Body of pancreas (tissue), 4 donors: ENCODE results near the gene ATF6B. TPM values are rescaled to one million over a fixed set of nuclear protein-coding genes. Genes with fewer than 3 reads are reported as not detected.

Experiments used
- ATAC-seq: fragments of 150-250 bp; one replicate; pipeline ENCODE4 v1.9.1; 2016
- DNase-seq, 4 donors: peaks; one replicate each; pipeline ENCODE4 v3.0.0-alpha.2; 2019
- H3K27ac ChIP-seq, 4 donors: fragments of 200-600 bp; sonication (generic); 1 replicate in 3 of 4; 2 replicates in 1 of 4; pipeline versions ENCODE4 v1.5.1 to v1.6.1; 2016 to 2019; ENCODE audit warnings: mild to moderate bottlenecking in 1 of 4, mixed read lengths in 1 of 4, moderate library complexity in 1 of 4
- H3K27me3 ChIP-seq, 2 donors: fragments of 200-600 bp; sonication (generic); one replicate each; pipeline ENCODE4 v1.6.0; 2016; ENCODE audit warnings: mild to moderate bottlenecking in 1 of 2
- H3K36me3 ChIP-seq, 2 donors: fragments of 200-600 bp; sonication (generic); replicated peaks in 1 of 2; 2 replicates each; pipeline ENCODE4 v1.5.1; 2016; ENCODE audit warnings: low read depth in 2 of 2; ENCODE audit not compliant: insufficient read depth in 1 of 2
- H3K4me1 ChIP-seq: fragments of 200-600 bp; sonication (generic); one replicate; pipeline ENCODE4 v1.6.0; 2016
- H3K4me3 ChIP-seq, 2 donors: fragments of 200-600 bp; sonication (generic); 1 replicate in 1 of 2; 2 replicates in 1 of 2; pipeline ENCODE4 v1.5.1; 2016 to 2019
- H3K9me3 ChIP-seq, 3 donors: fragments of 200-600 bp; sonication (generic); 1 replicate in 2 of 3; 2 replicates in 1 of 3; pipeline ENCODE4 v1.5.1; 2016
- CTCF ChIP-seq, 7 experiments: fragments of 450-650 bp in 4 of 7; fragments of 200-600 bp in 3 of 7; sonication (generic) in 3 of 7; IDR thresholded peaks; one replicate each; pipeline ENCODE4 v1.5.1; 2016 to 2019; ENCODE audit warnings: antibody characterized with exemption in 7 of 7
- POLR2A ChIP-seq, 3 donors: fragments of 450-650 bp; IDR thresholded peaks; one replicate each; pipeline ENCODE4 v1.6.1; 2016; ENCODE audit warnings: antibody characterized with exemption in 3 of 3, mild to moderate bottlenecking in 2 of 3
- WGBS, 2 donors: methylation state at CpG; one replicate each; pipeline ENCODE4 v1.1.5; 2017; 5-methylcytosine and 5-hydroxymethylcytosine counted together
- intact Hi-C: fragments of 100-400 bp; cut with DNase I; formaldehyde crosslinking; loops from one replicate; pipeline ENCODE4 v1.15.1; 2023
- total RNA-seq, 2 donors: library from RNA; depleted of rRNA; stranded (reverse); fragments of >200 nt; gene quantifications; one replicate each; pipeline ENCODE4 v1.1.0, GENCODE V29; 2016

The ATF6B gene
- total RNA-seq, 2 donors from 2014 or later, result 26.5 to 32.3 TPM

- TF ChIP-seq POLR2A (IDR thresholded peaks at IDR 0.05), result no peak
- no peak for TF ChIP-seq CTCF (IDR thresholded peaks at IDR 0.05)
- Histone ChIP-seq H3K27me3 (no peaks in the 10 kb centered on the region), H3K36me3 (peaks cover 0 to 29% of the 10 kb centered on the region in 2 donors), H3K4me1 (peaks cover 18% of the 10 kb centered on the region), H3K9me3 (no peaks in the 10 kb centered on the region), H3K4me3 (no peak overlapping the region), H3K27ac (no peak overlapping the region)
- intact Hi-C loops, result loop anchor here (5.0 kb wide), 1 partner anchor 40 kb away; no protein-coding TSS in a partner anchor
- DNase-seq (no peak), ATAC-seq (no peak)
- WGBS, 2 donors, result 83 to 96% methylated on average over 8 to 9 of the region's 9 CpGs
These were observed 10.6 kb downstream of the ATF6B start for GRCh38 chr6:32117461-32117860.

GRCh38 chr6:32116674-32117073 is 11.4 kb downstream of the ATF6B start:
- H3K27me3 ChIP-seq, result no peaks in the 10 kb centered on the region
- peak in 3 of 7 experiments; percentile 8 to 15 (median 14) for TF ChIP-seq CTCF (IDR thresholded peaks at IDR 0.05)
- TF ChIP-seq POLR2A (IDR thresholded peaks at IDR 0.05), result no peak
- H3K36me3 ChIP-seq, result peaks cover 0 to 29% of the 10 kb centered on the region in 2 donors
- ATAC-seq, result no peak
- WGBS, 2 donors, result 91% methylated on average over 7 of the region's 7 CpGs
- no peak overlapping the region for H3K4me3 ChIP-seq
- intact Hi-C loops, result loop anchor here (5.0 kb wide), 1 partner anchor 41 kb away; no protein-coding TSS in a partner anchor
- no peak for DNase-seq
- H3K4me1 ChIP-seq, result peaks cover 18% of the 10 kb centered on the region
- H3K9me3 ChIP-seq, result no peaks in the 10 kb centered on the region
- H3K27ac ChIP-seq, result no peak overlapping the region

- no peaks in the 10 kb centered on the region for H3K9me3 ChIP-seq
- H3K4me3 ChIP-seq, result no peak overlapping the region
- intact Hi-C loops, result loop anchor here (5.0 kb wide), 1 partner anchor 42 kb away; no protein-coding TSS in a partner anchor
- no peak overlapping the region for H3K27ac ChIP-seq
- no peaks in the 10 kb centered on the region for H3K27me3 ChIP-seq
- ATAC-seq (no peak), DNase-seq (no peak)
- peaks cover 20% of the 10 kb centered on the region for H3K4me1 ChIP-seq
- H3K36me3 ChIP-seq, result peaks cover 0 to 20% of the 10 kb centered on the region in 2 donors
- 91 to 96% methylated on average over 5 to 6 of the region's 6 CpGs for WGBS, 2 donors
- no peak for TF ChIP-seq POLR2A (IDR thresholded peaks at IDR 0.05)
- no peak for TF ChIP-seq CTCF (IDR thresholded peaks at IDR 0.05)
These were observed 12.4 kb downstream of the ATF6B start for GRCh38 chr6:32115623-32116022.

GRCh38 chr6:32114796-32115195 is 13.2 kb downstream of the ATF6B start:
- ATAC-seq (no peak), DNase-seq (no peak)
- intact Hi-C loops, result loop anchor here (5.0 kb wide), 1 partner anchor 43 kb away; no protein-coding TSS in a partner anchor
- WGBS, 2 donors, result 88 to 96% methylated on average over 6 to 8 of the region's 8 CpGs
- TF ChIP-seq CTCF (IDR thresholded peaks at IDR 0.05), result no peak
- no peak for TF ChIP-seq POLR2A (IDR thresholded peaks at IDR 0.05)
- Histone ChIP-seq H3K27ac (peak overlapping the region in 2 of 4 donors; percentile 0 to 38), H3K4me3 (no peak overlapping the region), H3K27me3 (no peaks in the 10 kb centered on the region), H3K9me3 (no peaks in the 10 kb centered on the region), H3K36me3 (peaks cover 0 to 19% of the 10 kb centered on the region in 2 donors), H3K4me1 (peaks cover 23% of the 10 kb centered on the region)
